ENCODE data around the gene TTC28.

TTC28 gene

GRCh38 chr22:27978317-27978716, 701.3 kb downstream of the TTC28 start:
- Histone ChIP-seq H3K4me3 (ENCODE audit: low read depth in 1 of 2, low read length in 2 of 2) (no peak overlapping the region), H3K36me3 (ENCODE audit: insufficient read depth, low read length) (peaks cover 20% of the 10 kb centered on the region), H3K9me3 (ENCODE audit: low read length) (no peaks in the 10 kb centered on the region), H3K27ac (ENCODE audit: low read depth, low read length) (no peak overlapping the region), H3K9ac (ENCODE audit: low read length) (no peak overlapping the region), H3K27me3 (ENCODE audit: control insufficient read depth in 1 of 2, insufficient read depth in 2 of 2, low read length in 2 of 2) (no peaks in the 10 kb centered on the region), H3K4me1 (ENCODE audit: insufficient read depth, low read length) (peaks cover 4% of the 10 kb centered on the region)

GRCh38 chr22:27976586-27976985, 703.1 kb downstream of the TTC28 start:
- Histone ChIP-seq H3K4me1 (ENCODE audit: insufficient read depth, low read length) (peaks cover 4% of the 10 kb centered on the region), H3K9ac (ENCODE audit: low read length) (no peak overlapping the region), H3K9me3 (ENCODE audit: low read length) (no peaks in the 10 kb centered on the region), H3K27me3 (ENCODE audit: control insufficient read depth in 1 of 2, insufficient read depth in 2 of 2, low read length in 2 of 2) (no peaks in the 10 kb centered on the region), H3K27ac (ENCODE audit: low read depth, low read length) (no peak overlapping the region), H3K4me3 (ENCODE audit: low read depth in 1 of 2, low read length in 2 of 2) (no peak overlapping the region), H3K36me3 (ENCODE audit: insufficient read depth, low read length) (peaks cover 6% of the 10 kb centered on the region)

- peaks cover 3% of the 10 kb centered on the region for H3K9me3 ChIP-seq (ENCODE audit: low read length)
- no peak overlapping the region for H3K27ac ChIP-seq (ENCODE audit: low read depth, low read length)
- no peak overlapping the region for H3K9ac ChIP-seq (ENCODE audit: low read length)
- H3K27me3 ChIP-seq (ENCODE audit: control insufficient read depth in 1 of 2, insufficient read depth in 2 of 2, low read length in 2 of 2), result no peaks in the 10 kb centered on the region
- peaks cover 4% of the 10 kb centered on the region for H3K4me1 ChIP-seq (ENCODE audit: insufficient read depth, low read length)
- peaks cover 6% of the 10 kb centered on the region for H3K36me3 ChIP-seq (ENCODE audit: insufficient read depth, low read length)
- H3K4me3 ChIP-seq (ENCODE audit: low read depth in 1 of 2, low read length in 2 of 2), result no peak overlapping the region
These were observed 704.1 kb downstream of the TTC28 start for GRCh38 chr22:27975381-27976013.

GRCh38 chr22:27973846-27974245, 705.8 kb downstream of the TTC28 start:
- H3K9me3 ChIP-seq (ENCODE audit: low read length), result peaks cover 7% of the 10 kb centered on the region
- no peak overlapping the region for H3K27ac ChIP-seq (ENCODE audit: low read depth, low read length)
- H3K27me3 ChIP-seq (ENCODE audit: control insufficient read depth in 1 of 2, insufficient read depth in 2 of 2, low read length in 2 of 2), result no peaks in the 10 kb centered on the region
- no peak overlapping the region for H3K9ac ChIP-seq (ENCODE audit: low read length)
- H3K4me3 ChIP-seq (ENCODE audit: low read depth in 1 of 2, low read length in 2 of 2), result no peak overlapping the region
- peaks cover 6% of the 10 kb centered on the region for H3K36me3 ChIP-seq (ENCODE audit: insufficient read depth, low read length)
- H3K4me1 ChIP-seq (ENCODE audit: insufficient read depth, low read length), result peaks cover 4% of the 10 kb centered on the region

GRCh38 chr22:27972732-27973698, 706.6 kb downstream of the TTC28 start:
- Histone ChIP-seq H3K27me3 (ENCODE audit: control insufficient read depth in 1 of 2, insufficient read depth in 2 of 2, low read length in 2 of 2) (no peaks in the 10 kb centered on the region), H3K27ac (ENCODE audit: low read depth, low read length) (no peak overlapping the region), H3K4me1 (ENCODE audit: insufficient read depth, low read length) (peaks cover 4% of the 10 kb centered on the region), H3K4me3 (ENCODE audit: low read depth in 1 of 2, low read length in 2 of 2) (no peak overlapping the region), H3K36me3 (ENCODE audit: insufficient read depth, low read length) (no peaks in the 10 kb centered on the region), H3K9me3 (ENCODE audit: low read length) (peaks cover 7% of the 10 kb centered on the region), H3K9ac (ENCODE audit: low read length) (no peak overlapping the region)

- no peaks in the 10 kb centered on the region for H3K36me3 ChIP-seq (ENCODE audit: insufficient read depth, low read length)
- H3K9me3 ChIP-seq (ENCODE audit: low read length), result peaks cover 7% of the 10 kb centered on the region
- H3K4me3 ChIP-seq (ENCODE audit: low read depth in 1 of 2, low read length in 2 of 2), result no peak overlapping the region
- no peaks in the 10 kb centered on the region for H3K27me3 ChIP-seq (ENCODE audit: control insufficient read depth in 1 of 2, insufficient read depth in 2 of 2, low read length in 2 of 2)
- H3K4me1 ChIP-seq (ENCODE audit: insufficient read depth, low read length), result peaks cover 4% of the 10 kb centered on the region
- no peak overlapping the region for H3K9ac ChIP-seq (ENCODE audit: low read length)
- H3K27ac ChIP-seq (ENCODE audit: low read depth, low read length), result no peak overlapping the region
These were observed 707.7 kb downstream of the TTC28 start for GRCh38 chr22:27971926-27972325.

- Histone ChIP-seq H3K4me3 (ENCODE audit: low read depth in 1 of 2, low read length in 2 of 2) (no peak overlapping the region), H3K27me3 (ENCODE audit: control insufficient read depth in 1 of 2, insufficient read depth in 2 of 2, low read length in 2 of 2) (no peaks in the 10 kb centered on the region), H3K36me3 (ENCODE audit: insufficient read depth, low read length) (no peaks in the 10 kb centered on the region), H3K4me1 (ENCODE audit: insufficient read depth, low read length) (no peaks in the 10 kb centered on the region), H3K9me3 (ENCODE audit: low read length) (peaks cover 7% of the 10 kb centered on the region), H3K27ac (ENCODE audit: low read depth, low read length) (no peak overlapping the region), H3K9ac (ENCODE audit: low read length) (no peak overlapping the region)
These were observed 708.9 kb downstream of the TTC28 start for GRCh38 chr22:27970596-27971220.

GRCh38 chr22:27966168-27967064, 713.2 kb downstream of the TTC28 start:
- H3K4me3 ChIP-seq (ENCODE audit: low read depth in 1 of 2, low read length in 2 of 2), result no peak overlapping the region
- H3K4me1 ChIP-seq (ENCODE audit: insufficient read depth, low read length), result no peaks in the 10 kb centered on the region
- H3K9ac ChIP-seq (ENCODE audit: low read length), result no peak overlapping the region
- no peaks in the 10 kb centered on the region for H3K27me3 ChIP-seq (ENCODE audit: control insufficient read depth in 1 of 2, insufficient read depth in 2 of 2, low read length in 2 of 2)
- H3K9me3 ChIP-seq (ENCODE audit: low read length), result peaks cover 7% of the 10 kb centered on the region
- H3K27ac ChIP-seq (ENCODE audit: low read depth, low read length), result no peak overlapping the region
- H3K36me3 ChIP-seq (ENCODE audit: insufficient read depth, low read length), result no peaks in the 10 kb centered on the region

- H3K27ac ChIP-seq (ENCODE audit: low read depth, low read length), result no peak overlapping the region
These were observed 717.2 kb downstream of the TTC28 start for GRCh38 chr22:27962268-27963044.

GRCh38 chr22:27961680-27962079, 718.0 kb downstream of the TTC28 start:
- Histone ChIP-seq H3K4me1 (ENCODE audit: insufficient read depth, low read length) (no peaks in the 10 kb centered on the region), H3K9me3 (ENCODE audit: low read length) (no peaks in the 10 kb centered on the region), H3K36me3 (ENCODE audit: insufficient read depth, low read length) (no peaks in the 10 kb centered on the region), H3K4me3 (ENCODE audit: low read depth in 1 of 2, low read length in 2 of 2) (no peak overlapping the region), H3K27ac (ENCODE audit: low read depth, low read length) (no peak overlapping the region), H3K27me3 (ENCODE audit: control insufficient read depth in 1 of 2, insufficient read depth in 2 of 2, low read length in 2 of 2) (no peaks in the 10 kb centered on the region), H3K9ac (ENCODE audit: low read length) (no peak overlapping the region)

More at GRCh38 chr22:27962268-27963044, 717.2 kb downstream of the TTC28 start:
- no peaks in the 10 kb centered on the region for H3K9me3 ChIP-seq (ENCODE audit: low read length)
- no peaks in the 10 kb centered on the region for H3K36me3 ChIP-seq (ENCODE audit: insufficient read depth, low read length)
- H3K27me3 ChIP-seq (ENCODE audit: control insufficient read depth in 1 of 2, insufficient read depth in 2 of 2, low read length in 2 of 2), result no peaks in the 10 kb centered on the region
- H3K9ac ChIP-seq (ENCODE audit: low read length), result no peak overlapping the region
- no peak overlapping the region for H3K4me3 ChIP-seq (ENCODE audit: low read depth in 1 of 2, low read length in 2 of 2)
- no peaks in the 10 kb centered on the region for H3K4me1 ChIP-seq (ENCODE audit: insufficient read depth, low read length)

All from muscle layer of colon (tissue), 2 donors.